ENCODE results near the gene ACOT8. TPM values are rescaled to one million over a fixed set of nuclear protein-coding genes. Genes with fewer than 3 reads are reported as not detected.
A peak's percentile ranks its signal among the peaks of the same experiment; 100 is the strongest.

Gene ACOT8
- total and polyA plus RNA-seq, 9 of the 15 experiments (the other 6 are each of a cell fraction or from before 2014, with no cell fraction given): 8.2 to 46.7 (median 20.7) TPM

DNA sequence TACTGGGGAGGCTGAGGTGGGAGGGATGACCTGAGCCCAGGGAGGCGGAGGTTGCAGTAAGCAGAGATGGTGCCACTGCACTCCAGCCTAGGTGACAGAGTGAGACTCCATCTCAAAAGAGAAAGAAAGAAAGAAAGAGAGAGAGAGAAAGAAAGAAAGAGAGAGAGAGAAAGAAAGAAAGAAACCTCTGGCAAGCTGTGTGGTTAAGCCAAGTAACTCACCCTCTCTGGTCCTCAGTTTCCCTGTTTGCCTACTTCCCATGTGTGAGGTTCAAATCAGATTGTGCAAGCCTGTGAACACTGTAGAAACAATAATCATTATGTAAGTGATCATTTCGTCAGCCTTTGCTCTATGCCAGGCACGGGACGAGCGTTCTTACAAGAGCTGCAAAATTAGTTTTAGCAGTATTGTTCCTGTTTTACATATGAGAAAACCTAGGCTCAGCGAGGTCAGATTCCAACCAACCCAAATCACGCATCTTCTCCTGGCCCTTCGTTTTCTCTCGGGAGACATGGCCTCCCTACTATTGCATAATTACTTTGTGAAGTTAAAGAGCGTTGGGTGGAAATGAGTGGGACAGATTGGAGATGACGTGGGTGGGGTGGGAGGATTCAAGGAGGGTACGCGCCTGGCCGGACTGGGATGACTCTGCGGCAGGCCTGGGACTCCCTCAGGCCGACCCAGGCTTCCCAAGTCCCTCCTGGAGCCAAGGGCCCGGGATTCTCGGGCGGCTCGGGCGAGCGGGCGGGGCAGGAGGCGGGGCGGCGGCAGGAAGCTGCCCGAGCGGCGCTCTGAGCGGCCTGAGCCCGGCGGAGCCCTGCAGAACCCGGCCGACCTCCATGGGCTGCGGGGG is 23.9 kb downstream of the ACOT8 start, which contains the start of gene SNX21 (continued):
- TF ChIP-seq, protein P1, sequence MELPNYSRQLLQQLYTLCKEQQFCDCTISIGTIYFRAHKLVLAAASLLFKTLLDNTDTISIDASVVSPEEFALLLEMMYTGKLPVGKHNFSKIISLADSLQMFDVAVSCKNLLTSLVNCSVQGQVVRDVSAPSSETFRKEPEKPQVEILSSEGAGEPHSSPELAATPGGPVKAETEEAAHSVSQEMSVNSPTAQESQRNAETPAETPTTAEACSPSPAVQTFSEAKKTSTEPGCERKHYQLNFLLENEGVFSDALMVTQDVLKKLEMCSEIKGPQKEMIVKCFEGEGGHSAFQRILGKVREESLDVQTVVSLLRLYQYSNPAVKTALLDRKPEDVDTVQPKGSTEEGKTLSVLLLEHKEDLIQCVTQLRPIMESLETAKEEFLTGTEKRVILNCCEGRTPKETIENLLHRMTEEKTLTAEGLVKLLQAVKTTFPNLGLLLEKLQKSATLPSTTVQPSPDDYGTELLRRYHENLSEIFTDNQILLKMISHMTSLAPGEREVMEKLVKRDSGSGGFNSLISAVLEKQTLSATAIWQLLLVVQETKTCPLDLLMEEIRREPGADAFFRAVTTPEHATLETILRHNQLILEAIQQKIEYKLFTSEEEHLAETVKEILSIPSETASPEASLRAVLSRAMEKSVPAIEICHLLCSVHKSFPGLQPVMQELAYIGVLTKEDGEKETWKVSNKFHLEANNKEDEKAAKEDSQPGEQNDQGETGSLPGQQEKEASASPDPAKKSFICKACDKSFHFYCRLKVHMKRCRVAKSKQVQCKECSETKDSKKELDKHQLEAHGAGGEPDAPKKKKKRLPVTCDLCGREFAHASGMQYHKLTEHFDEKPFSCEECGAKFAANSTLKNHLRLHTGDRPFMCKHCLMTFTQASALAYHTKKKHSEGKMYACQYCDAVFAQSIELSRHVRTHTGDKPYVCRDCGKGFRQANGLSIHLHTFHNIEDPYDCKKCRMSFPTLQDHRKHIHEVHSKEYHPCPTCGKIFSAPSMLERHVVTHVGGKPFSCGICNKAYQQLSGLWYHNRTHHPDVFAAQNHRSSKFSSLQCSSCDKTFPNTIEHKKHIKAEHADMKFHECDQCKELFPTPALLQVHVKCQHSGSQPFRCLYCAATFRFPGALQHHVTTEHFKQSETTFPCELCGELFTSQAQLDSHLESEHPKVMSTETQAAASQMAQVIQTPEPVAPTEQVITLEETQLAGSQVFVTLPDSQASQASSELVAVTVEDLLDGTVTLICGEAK (IDR thresholded peaks at IDR 0.05): no peak
- TF ChIP-seq, protein P1 (CRISPR knock-in tag; IDR thresholded peaks at IDR 0.05): no peak
- TF ChIP-seq GABPA (tag; conservative IDR thresholded peaks at IDR 0.05; ENCODE audit: low read depth): 0 out of 2 replicates have a peak, but pooled peaks have one; percentile 29
- peak; percentile 19; the same call in 1 of the 2 replicates for TF ChIP-seq ZFX (CRISPR knock-in tag; IDR thresholded peaks at IDR 0.05)
- 0 out of 2 replicates have a peak, but pooled peaks have one; percentile 8 for TF ChIP-seq JUND (IDR thresholded peaks at IDR 0.05; ENCODE audit: borderline replicate concordance, low read depth, low read length)
- TF ChIP-seq JUND (tag; IDR thresholded peaks at IDR 0.05; ENCODE audit: borderline replicate concordance, low read depth, low read length): no peak
- TF ChIP-seq TARDBP (IDR thresholded peaks at IDR 0.05): no peak
- TF ChIP-seq CXXC5 (CRISPR knock-in tag; IDR thresholded peaks at IDR 0.05): 0 out of 2 replicates have a peak, but pooled peaks have one; percentile 42
- peak; percentile 96 for TF ChIP-seq CEBPB (tag; IDR thresholded peaks at IDR 0.05)
- peak; percentile 34; the same call in 1 of the 2 replicates for TF ChIP-seq ATF7 (IDR thresholded peaks at IDR 0.05)
- TF ChIP-seq COPS2 (conservative IDR thresholded peaks at IDR 0.05): no peak
- TF ChIP-seq CHD4 (IDR thresholded peaks at IDR 0.05; ENCODE audit: insufficient read depth, insufficient replicate concordance, low read depth, low read length, poor library complexity, severe bottlenecking): peak; percentile 16
- no peak for TF ChIP-seq JUN (IDR thresholded peaks at IDR 0.05; ENCODE audit: borderline replicate concordance, low read depth, low read length)
- TF ChIP-seq JUN (CRISPR knock-in tag; IDR thresholded peaks at IDR 0.05; ENCODE audit: borderline replicate concordance): no peak
- TF ChIP-seq PHF21A (IDR thresholded peaks at IDR 0.05; ENCODE audit: borderline replicate concordance, low read depth): peak; percentile 45; the same call in 1 of the 2 replicates
- 0 out of 2 replicates have a peak, but pooled peaks have one; percentile 29 for TF ChIP-seq RBFOX2 (IDR thresholded peaks at IDR 0.05; ENCODE audit: low read depth, low read length)
- no peak for TF ChIP-seq ZNF79 (CRISPR knock-in tag; IDR thresholded peaks at IDR 0.05; ENCODE audit: low read depth)
- TF ChIP-seq POLR2B (IDR thresholded peaks at IDR 0.05; ENCODE audit: low read depth, partially characterized antibody): no peak
- TF ChIP-seq TGIF2 (CRISPR knock-in tag; IDR thresholded peaks at IDR 0.05): no peak
- peak; percentile 75 for TF ChIP-seq ZFP36 (IDR thresholded peaks at IDR 0.05; ENCODE audit: low read depth, low read length, partially characterized antibody)

All from K562 (cell line).